MV-4-11 (cell line): ENCODE data around the gene TARS3.

Experiments used
- DNase-seq: peaks from one replicate; lab custom pipeline; 2025; lab: John Stamatoyannopoulos, UW

Gene TARS3

DNA sequence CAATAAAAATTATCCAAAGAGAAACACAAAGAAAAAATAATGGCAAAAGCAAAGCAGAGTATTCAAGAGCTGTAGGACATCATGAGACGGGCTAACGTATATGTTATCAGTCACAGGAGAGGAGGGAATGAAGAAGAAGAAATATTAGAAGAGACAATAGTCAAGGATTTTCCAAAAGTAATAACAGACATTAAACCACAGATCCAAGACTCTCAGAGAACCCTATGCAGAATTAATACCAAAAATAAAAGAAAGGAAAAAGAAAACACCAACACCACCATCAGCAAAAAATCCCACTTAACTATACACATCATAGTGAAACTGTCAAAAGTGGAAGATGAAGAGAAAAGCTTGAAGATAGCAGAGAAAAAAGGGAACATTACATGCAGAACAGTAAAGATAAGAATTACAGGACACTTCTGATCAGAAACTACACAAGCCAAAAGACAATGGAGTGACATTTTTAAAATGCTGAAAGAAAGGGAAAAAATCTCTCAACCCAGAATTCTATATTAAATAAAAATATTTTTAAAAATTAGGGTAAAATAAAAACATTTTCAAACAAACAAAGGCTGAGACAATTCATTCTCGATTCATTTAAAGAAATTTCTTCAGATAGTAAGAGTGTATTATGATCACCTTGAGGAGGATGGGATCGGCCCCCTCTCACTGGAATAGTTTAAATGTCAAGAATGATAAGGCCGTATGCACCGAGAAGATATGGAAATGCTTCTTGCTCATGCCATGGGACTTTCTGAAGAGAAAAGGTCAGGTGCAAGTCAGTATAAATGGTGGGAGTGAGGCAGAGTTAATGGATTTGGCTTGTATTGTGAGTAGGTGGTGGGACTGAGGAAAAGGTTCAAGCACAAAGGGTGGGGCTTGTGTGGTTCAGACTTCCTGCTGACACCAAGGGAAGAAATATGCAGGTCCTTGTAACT lies 100.6 kb downstream of the TARS3 start:
- peak; percentile 55 for DNase-seq

DNA sequence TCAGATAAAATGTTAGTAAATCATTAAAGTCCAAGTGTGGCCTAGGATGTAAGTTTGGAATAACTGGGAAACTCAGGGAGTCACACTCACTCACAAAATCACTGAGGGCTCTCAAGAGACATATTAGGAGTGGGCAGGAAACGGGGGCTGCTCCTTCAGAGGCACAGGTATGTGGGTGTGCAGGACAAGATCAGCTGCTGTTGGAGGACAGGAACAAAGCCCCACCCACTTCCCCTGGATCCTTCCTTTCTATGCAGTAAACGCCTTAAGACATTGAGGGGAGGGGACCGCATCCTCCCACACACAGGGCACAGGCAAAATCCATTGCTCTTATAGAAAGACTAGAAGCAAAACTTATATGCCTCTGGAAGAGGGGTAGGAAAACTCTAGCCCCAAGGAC lies 102.3 kb downstream of the TARS3 start:
- no peak for DNase-seq

DNA sequence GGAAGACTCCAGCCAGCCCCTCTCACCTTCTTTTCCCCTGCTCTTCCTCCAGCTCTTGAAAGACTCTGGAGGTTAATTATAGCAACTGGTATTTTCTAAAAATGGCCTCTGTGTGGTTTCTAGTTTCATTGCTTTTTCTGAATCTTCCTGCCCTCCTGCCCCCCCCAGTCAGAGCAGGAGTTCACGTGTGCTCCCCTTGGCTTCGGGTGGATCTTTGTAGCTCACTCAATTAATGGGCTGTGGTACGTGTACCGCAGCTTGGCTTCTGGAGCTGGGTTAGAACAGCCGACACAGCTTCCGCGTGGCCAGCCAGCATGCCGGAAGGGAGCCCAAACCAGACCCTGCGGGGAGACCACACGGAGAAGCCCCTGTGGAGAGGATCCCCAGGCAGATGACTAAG lies 103.6 kb downstream of the TARS3 start:
- DNase-seq: peak; percentile 23

DNA sequence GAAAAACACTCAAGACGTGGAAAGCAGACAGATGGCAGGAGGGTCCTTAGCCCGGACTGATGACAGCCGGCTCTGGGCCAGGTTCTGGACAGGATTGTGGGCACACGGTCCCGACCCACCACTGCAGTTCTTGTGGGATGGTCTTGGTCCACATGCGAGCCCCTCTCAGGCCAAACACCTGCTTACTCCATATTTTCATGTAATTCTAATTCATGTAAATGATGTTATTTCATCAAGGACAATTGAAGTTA lies 104.7 kb downstream of the TARS3 start:
- no peak for DNase-seq

DNA sequence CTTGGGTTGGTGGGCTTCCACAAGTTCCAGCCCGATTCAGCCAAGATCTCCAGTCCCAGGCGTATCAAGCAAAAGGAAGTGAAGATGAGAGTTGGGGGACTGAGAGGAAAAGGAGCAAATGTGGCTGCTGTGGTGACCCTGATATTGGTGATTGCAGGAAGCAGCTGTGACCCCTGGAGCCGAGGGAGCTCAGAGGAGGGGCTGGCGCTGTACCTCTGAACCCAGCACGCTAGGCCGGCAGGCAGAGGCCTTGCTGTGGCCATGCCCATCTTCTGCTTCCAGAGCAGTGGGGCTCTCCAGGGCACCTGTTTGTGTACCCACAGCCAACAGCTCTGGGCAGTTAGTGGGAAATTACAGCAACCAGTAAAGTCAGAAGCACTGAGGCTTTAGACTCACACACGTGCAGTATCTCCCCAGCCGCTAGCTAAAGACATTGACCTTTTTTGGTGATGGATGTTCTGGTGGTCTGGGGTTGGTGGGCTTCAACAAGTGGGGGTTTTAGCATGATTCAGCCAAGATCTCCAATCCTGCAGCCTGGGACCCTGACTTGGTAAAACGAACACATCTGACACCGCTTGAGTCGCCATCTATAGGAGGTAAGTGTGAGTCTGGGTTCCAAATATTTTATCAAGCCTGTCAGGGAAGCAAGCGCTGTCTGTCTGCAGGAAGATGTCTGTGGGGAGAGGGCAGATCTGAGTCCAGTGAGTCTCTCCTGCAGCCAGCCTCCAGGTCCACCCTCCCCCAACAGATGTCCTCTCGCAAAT lies 105.2 kb downstream of the TARS3 start:
- peak; percentile 22 for DNase-seq

DNA sequence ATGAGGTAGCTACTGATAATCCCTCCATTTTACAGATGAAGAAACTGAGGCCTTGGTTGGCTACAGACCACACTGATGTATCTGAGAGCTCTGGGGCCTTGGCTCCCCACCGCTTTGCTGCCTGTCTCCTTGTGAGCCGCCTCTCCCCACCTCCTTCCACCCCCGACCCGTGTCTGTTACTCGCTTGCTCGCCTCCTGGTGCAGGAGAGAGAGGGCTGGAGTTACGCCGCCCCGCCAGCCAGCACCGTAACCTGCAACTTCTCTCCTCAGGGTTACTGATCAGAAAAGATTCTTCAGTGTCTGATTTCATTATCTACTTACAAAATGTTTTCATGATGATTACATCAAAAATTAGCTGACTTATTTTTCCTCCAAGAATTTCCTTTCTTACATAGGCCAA lies 106.2 kb downstream of the TARS3 start:
- no peak for DNase-seq

DNA sequence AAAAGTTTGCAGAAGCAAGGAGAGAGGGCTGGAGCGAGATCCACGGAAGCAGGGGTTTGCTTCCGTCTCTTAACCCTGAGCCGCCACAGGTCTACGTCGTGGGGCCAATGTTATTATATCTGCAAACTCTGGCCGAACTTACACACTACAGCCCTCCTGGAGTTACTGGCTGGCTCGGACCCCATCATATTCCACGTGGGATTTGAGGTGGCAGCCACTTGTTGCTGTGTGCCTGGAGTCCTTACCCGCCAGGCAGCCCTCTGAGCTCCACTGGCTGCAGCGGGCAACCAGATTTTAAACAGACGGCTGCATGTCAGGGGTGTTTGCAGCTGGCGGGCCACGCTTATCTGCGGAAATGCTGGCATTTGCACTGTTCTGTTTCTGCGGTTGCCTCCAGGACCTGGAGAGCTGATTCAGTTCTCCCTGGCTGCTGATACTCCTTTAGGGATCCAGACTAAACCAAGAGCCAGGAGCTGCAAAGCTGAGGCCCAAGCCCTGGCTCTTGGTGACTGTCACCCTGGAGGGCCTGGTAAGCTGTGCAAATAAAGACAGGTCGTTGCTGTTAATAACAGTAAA lies 106.8 kb downstream of the TARS3 start:
- DNase-seq: no peak

DNA sequence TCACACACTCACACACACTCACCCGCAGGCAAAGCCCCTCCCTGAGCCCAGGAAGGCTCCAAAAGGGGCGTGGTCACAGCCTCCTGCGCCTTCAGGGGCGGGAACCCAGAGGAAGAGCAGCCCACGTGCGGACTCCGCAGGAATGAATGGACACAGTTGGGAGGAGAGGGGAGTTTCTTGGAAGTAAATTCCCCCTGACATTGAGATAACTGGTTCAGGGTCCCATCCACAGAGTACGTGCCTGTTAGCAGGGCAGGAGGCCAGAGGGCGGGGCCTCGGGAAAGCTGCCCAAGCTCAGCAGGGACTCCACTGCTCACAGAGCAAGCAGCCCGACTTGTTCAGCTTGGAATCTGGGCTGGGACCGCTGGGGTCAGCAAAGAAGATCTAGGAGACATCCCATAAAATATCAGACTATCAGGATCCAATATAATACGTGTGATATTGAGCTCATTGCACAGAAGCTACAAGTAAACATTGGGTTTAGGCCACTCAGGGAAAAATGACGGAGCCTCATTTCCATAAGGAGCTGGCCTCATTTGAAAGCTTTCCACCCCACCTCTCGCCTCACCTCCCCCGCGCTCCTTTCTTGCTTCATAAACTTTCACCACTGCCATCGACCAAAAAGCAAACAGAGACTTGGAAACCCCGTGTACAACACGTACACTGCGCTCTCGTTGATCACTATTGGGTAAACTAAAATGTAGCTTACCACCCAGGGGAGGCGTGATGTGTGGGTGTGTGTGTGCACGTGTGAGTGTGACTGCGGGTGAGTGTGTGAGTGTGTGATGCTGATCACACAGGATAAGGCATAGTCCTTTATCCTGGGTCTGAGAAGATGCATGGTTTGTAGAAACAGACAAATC lies 108.1 kb downstream of the TARS3 start:
- DNase-seq: no peak

DNA sequence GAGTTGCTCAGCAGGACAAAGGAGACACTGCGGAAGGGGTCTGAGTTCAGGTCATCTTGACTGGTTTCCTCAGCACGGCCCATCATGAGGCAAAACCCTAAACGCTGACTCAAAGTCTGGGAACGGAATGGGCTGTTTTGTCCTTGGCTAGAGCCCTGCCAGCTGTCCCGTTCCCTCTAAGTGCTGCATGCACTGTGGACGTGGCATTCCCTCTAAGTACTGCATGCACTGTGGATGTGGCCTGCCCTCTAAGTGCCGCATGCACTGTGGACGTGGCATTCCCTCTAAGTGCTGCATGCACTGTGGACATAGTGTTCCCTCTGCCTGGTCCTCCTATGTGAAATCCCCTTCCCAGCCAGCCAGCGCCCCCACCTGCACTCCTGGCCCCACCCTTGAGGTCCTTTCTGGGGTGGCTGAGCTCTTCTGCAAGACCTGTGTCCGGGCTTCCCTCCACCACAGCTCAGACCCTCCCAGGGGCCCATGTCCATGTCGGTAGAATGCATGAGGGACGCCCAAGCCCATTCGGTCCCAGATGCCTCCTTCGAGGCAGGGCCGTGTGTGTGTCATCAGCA lies 108.8 kb downstream of the TARS3 start:
- DNase-seq: no peak

DNA sequence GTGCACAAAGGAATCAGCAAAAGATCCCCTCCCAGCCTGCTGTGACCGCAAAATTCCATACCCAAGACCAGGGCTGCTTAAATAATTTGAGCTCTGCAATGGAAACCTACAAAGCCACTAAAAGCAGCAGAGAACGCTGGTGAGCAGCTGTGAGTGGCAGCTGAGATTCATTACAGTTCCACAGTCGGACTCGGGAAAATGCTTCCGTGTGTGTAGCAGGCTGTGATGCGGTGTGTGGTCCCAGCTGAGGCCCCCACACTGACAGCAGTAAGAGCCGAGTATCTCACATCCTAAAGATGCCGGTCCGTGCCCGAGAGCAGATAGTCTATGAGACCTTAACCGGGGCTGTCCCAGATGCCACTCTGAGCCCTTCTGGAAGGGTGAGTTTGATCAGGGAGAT lies 109.5 kb downstream of the TARS3 start:
- no peak for DNase-seq

DNA sequence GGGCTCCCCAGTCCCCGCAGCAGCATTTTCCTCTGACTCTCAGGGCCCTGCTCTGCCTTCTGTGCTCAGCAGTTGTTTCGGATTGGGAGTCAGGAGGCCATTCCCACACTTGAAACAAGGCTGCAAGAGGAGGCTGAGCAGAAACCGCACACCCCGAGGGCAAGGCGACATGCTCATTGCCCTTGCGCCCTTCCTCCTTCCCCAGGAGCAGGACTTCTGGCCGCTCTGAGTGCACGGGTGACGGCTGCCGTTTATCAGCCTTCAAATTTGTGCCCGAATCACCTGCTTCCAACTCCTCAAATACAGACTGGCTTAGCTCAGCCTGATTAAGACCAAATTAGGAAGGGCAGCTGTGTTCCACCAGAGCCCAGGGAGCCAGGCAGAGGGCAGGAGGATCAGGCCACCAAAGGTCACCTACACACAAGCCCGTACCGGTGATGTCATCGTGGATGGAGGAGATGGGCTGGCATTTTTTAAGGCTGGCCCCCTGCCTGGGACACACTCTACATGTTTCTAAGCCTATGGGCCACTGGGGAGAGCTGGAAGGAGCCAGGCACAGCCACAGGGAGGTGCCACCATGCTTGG lies 110.2 kb downstream of the TARS3 start:
- DNase-seq: no peak

DNA sequence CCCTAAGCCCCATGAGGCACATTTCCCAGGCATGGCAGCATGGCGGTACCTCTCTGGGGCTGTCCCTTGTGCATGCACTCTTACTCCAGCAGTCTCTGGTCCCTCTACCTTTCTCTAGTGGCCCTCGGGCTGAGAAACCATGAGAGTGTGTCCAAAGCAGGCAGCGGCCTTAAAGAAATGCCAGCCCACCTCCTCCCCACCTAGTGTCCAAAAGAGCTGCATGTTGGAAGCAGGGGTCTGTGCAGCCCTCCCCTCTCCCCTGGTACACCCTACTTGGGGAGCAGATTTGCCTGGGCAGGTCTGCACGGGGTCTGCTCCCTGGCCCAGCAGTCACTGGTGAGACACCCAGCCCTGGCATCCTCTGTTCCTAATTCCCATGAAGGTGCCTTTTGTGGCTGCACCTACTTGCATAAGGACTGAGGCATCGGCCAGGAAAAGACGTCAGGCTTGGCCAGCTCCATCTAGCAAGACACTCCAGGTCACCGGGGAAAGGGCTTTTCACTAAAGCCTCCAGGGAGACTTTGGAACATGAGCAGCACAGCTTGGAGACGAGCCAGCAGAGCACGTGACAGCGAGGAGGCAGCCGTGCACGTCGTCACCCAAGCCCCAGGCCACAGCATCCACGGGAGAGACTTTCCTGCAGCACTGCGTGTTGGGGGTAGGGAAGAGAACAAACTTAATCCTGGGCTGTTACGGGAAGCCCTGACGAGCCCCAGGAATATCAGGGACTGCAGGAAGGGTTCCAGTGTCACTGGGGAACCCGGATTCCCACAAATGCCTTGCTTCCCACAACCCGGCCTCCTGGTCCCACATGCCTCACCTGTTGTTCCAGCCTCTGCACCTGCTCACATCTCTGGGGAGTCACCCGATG lies 110.9 kb downstream of the TARS3 start:
- DNase-seq: no peak

DNA sequence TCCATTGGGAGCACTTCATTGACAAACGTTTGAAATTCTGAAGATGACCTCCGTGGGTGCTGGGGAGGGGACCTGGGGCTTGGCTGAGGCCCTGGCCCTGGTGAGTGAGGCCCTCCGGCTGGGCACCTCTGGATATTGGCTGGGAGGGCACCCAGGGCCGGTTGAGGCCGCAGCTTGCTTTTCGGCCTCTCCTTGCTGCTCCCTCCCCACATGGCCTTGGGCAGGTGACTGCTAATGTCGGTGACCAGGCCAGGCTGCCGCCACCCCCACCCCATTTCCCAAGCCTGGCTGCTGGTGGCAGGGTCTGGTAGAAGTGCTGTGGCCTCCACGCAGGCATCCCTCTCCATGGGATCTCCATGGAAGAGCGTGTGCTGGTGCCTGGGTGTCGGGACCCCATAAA lies 111.6 kb downstream of the TARS3 start:
- DNase-seq: no peak

DNA sequence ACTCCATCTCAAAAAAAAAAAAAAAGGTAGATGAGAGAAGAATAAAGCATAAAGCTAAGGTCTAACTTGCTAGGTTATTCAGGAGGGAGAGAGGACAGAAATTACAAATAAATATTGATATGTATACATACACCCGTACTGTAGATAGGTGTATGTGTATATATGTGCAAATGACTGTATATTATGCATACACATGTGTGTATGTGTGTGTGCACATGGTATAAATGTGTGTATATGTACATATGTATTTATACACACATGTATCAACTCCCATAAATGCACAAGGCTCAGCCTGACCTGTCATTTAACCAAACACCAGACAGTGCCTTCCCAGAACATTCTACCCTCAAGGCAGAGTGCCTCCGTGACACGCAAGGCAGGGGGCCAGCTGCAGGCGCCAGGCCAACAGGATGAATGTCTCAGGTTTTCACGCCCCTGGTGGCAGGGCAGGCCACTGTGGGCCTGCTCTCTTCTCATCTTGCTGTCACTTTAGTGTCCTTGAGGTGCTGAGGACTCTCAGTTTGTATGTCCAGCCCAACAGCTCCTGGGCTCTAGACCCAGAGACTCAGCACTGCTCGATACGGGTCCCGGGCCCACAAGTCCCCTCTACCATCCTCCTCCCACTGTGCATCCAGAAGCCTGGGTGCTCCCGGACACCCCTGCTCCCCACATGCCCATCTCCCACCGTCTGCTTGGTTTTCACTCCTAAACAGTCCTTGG lies 112.5 kb downstream of the TARS3 start:
- no peak for DNase-seq

DNA sequence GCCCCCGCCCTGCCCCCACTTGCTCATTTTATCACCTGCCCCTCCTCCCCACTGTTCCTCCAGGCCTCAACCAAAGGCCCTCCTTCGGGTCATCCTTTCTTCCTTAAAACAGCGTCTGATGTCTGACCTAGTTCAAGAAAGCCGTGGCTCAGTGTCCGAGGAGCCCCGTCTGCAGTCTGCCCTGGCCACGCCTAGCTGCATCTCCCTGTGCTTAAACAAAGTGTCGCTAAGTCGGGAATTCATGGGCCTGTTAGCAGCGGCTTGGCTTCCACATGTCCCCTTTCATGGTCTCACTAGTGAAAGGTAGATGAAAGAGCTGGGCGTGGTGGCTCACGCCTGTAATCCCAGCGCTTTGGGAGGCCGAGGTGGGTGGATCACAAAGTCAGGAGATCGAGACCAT lies 113.3 kb downstream of the TARS3 start:
- no peak for DNase-seq

DNA sequence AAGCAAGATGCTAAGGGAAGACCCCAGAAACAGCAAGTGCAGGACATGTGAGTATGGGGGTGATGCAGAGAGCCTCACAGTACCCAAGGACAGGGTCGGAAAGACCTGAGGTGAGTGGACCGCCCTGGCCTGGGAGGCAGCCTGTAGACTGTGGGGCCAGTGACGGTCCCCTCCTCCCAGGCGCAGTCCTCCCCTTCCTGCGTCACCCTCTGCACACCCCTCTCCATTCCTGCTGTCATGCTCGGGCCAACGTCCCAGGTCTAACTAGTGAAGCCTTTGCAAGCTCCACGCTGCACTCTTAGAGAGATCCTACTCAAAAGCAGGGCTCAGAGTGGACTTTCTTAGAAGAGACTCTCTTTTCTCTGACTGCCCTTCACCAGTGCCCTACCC lies 113.7 kb downstream of the TARS3 start:
- no peak for DNase-seq

DNA sequence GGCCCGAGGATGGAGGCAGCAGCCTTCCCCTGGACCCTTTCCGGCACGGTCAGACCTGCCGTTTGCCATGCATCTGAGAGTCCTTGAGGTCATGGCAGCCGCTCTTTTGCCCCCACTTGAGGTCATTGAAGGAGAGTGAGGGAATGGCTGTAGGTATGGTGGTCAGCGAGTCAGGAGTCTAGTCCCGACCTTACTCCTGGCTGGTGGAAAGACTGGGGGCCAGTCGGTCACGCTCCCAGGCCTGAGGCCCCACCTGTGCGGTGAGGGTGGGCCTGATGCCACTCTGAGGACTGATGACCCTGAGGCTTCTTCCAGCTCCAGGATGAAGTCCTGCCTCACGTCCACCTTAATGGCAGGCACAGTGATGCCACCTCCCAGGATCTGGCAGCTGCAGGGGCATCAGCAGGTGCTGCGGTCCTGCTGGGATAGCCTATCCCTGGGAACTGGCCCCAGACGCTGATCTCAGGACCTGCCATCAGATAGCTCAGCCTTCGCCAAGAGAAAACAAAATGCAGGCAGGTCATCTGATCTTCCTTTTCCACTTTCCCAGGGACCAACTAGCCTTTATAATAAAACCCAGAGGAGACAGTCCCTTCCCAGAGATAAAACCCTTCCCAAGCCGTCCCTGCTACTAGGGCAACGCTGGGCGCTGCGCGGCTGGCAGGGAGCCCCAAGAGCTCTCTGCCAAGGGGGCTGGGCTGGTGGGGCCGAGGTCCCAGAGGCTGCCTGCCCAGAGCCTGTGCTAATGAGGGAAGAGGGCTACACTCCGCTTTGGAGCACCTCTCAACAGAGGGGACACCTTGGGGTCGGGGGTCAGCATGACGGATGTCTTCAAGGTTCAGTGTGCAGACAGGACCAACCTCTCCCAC lies 114.3 kb downstream of the TARS3 start:
- no peak for DNase-seq

DNA sequence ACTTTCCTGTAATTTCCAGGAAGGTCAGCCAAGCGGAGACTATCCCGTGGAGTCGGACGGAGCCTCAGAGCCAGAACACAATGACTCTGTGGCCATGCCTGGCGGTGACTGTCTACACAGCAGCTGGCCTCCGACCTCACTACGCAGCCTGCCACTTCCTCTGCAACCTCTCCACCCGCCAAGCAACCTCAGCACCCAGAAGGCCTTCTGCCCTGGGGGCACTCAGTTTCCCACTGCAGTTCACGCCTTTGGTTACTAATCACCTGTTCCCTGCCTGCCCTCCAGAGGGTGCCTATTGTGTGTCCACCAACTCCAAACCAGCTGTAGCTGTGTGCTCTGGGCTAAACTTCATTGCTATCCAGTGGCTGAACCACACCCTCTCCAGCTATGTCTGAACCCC lies 116.1 kb downstream of the TARS3 start:
- no peak for DNase-seq

DNA sequence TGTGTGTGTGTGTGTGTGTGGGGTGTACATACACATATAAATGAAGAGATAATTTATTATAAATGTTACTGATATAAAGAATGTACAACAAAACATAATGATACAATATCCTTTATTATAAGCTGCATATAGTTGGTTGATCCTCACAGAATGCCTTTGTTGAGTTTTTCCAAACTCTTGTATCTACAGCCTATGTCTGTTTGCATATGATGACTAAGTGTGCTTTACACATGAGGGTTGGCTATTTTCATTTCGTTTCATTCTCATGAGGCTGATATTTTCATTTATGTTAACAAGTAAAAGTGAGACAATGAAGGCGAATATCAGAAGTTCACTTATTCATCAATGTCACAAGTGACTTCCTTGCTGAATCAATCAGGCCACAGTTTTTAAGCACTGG lies 117.2 kb downstream of the TARS3 start:
- no peak for DNase-seq
